Stimulated activated CD4-positive, alpha-beta T cell treated with anti-CD3 and anti-CD28 coated beads, Interleukin-2, amount 100 ng/mL, for 48 hours (primary cell): Measurements from ENCODE around the gene PKP2.
A peak's percentile ranks its signal among the peaks of the same experiment; 100 is the strongest.

ENCODE experiments used
- DNase-seq, 2 donors: peaks; one replicate each; pipeline ENCODE4 v3.0.0-alpha.2; 2020

The PKP2 gene

DNA sequence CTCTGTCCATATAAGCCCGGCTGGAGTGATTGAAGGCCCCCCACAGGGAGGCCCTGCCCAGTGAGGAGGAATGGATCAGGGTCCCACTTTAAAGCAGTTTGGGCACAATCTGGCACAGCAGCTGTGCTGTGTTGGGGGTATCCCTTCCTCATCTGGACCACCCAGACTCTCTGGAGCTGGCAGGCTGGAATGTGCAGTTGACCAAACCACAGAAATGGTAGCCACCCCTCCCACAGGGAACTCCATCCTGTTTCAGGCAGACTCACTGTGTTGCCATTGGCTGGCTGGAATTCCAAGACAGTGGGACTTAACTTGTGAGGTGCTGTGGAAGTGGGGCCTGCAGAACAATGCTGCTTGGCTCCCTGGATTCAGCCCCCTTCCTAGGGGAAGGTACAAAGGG is 87.4 kb downstream of the PKP2 start:
- no peak for DNase-seq

DNA sequence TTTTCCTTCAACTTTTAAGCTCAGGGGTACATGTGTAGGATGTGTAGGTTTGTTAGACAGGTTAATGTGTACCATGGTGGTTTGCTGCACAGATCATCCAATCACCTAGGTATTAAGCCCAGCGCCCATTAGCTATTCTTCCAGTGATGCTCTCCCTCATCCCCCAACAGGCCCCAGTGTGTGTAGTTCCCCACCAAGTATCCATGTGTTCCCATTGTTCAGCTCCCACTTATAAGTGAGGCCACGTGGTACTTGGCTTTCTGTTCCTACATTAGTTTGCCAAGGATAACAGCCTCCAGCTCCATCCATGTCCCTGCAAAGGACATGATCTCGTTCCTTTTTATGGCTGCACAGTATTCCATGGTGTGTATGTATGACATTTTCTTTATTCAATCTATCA is 92.3 kb downstream of the PKP2 start:
- DNase-seq, result no peak

DNA sequence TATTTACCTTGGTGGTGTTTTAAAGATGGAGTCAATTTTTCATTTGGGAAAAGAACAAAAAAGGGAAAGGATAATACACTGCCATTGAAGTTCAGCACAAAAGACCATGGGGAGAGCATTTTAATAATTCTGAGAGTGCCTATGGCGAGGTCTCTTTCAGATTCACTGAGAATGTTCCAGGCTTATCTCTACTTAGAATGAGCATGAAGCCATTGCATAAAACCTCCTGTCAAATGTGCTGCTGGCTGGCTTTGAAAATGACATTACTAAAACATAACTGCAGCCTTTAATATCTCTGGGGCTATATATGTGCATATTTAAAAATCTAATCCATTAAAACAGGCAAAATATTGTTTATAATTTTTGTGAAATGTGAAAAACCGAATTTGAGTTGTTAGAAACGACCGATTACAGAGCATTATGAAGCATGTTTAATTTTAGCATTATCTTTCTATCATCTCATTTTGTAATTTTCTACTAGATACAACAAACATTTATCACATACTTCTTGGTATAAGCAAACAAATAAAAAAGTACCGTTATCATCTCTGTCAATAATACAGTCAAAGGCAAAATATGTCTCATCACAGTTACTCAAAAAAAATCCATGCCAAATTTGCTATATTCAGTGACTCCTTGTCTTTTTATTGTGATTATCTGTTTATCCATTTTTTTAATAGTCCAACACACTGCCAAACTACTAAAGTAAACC is 95.2 kb downstream of the PKP2 start:
- DNase-seq, result no peak

DNA sequence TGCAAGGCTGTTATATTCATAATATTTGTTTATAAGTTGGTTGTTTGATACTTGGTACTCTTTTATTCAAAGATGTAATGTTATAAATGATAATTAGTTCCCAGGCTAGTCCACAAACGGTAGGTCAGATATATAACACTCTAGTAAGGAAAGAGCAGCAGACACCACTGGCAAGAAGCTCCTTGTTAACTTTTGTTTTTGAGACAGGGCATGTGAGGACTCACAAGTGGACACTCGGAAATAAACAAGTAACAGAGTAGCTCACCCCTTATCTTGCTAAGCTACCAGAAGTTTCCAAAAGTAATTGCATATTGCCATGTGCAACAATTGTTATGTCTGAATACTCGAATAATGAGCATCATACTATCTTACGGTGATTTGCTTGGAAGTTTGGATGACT is 102.3 kb downstream of the PKP2 start:
- no peak for DNase-seq

DNA sequence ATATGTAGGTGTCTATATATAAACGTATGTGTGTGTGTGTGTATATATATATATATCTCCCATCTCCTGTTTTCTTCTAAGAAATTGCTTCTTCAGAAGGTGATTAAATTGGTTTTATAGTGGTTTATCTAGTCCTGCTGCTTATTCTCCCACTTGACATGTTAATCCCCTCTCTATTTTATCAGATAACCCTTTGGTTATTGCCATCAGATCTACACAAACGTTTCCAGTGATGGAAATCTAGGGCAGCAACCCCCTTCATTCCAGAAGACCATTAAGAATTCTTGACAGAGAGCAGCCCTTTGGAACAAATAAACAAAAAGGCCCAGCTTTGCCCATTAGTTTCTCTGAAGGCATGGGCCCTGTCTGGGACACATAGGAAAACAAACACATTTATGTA is 106.7 kb downstream of the PKP2 start:
- DNase-seq, result no peak

DNA sequence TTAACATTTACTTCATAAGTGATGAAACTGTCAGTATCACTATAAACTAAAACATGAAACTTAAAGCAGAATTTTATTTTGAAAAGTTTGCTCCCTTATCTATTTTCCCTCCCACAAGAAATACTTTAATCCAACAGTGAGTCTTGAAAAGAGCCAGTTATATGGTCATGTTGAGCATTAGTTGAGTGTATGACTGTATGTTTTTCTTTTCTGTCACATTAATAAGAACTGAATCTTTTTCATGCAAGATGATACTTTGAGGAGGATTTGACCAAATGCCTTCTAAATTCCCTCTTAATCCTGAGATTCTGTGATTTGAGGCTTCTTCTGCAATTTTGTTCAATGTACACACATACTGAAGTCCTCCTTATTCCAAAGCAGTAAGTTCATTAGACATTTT is 107.1 kb downstream of the PKP2 start:
- no peak for DNase-seq

DNA sequence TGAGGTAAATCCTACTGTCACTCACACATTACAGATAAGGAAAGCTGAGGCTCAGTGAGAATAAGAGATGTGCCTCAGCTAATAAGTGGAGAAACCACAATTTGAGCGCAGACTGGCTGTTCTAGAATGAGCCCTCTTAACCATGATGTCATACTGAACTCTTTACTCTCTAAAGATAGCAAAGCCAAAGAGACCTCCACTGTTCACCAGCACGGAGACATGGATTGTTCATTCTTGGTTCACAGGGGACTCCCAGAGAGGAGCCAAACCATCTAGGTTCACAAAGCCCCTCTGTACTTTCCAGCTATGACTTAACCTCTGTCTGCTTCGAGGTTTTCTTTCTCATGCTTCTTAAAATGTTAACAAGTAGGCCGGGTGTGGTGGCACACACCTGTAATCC is 108.2 kb downstream of the PKP2 start:
- DNase-seq, result no peak

DNA sequence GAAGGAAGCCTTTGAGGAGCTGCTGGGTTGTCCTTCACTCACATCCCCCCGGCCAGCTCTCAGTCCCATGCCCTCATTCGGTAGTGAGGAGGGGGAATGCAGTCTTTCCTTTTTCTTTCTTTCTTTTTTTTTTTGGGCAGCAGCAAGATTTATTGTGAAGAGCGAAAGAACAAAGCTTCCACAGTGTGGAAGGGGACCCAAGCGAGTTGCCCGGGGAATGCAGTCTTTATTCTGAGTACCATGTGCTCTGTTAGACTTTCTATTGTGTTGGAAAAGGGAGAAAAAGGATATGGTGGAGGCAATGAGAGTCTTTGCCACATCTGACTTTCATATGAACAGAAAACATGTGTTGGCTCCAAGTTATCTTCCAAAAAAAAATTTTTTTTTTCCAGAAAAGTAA is 111.0 kb downstream of the PKP2 start:
- no peak for DNase-seq

DNA sequence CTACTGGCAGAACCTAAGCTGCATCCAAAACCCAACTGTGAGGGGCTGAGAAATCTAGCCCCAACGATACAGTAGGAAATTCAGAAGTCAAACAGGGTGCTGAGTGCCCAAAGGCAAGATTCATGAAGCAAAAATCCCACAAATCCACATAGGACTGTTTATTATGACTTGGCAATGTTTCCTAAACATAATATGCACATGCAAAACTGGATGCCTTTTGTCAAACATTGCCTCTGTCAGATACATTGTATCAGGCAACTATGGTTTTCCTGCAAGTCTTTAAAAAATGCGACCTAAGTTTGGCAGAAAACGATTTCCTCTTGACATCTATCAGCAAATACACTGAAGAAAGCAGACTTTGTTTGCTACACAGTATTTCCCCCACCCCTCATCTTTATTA is 113.5 kb downstream of the PKP2 start:
- DNase-seq, result no peak

DNA sequence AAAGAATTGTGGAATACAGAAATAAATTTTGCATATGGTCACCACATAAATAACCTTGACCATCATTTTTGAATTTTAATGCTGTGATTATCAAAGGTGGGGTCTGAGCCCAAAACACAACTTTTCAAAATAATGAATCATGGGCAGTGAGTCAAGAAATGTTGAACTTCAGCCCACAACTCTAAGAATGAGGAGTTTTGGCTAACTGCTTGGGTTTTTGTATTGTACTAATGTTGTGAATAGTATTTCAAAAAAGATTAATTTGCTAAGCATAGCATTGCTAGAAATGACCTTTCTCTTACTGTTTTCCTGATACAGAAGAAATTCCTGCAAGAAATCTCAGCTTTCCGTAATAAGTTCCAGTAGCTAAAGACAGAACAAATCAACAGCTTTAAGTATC is 116.5 kb downstream of the PKP2 start:
- no peak for DNase-seq

DNA sequence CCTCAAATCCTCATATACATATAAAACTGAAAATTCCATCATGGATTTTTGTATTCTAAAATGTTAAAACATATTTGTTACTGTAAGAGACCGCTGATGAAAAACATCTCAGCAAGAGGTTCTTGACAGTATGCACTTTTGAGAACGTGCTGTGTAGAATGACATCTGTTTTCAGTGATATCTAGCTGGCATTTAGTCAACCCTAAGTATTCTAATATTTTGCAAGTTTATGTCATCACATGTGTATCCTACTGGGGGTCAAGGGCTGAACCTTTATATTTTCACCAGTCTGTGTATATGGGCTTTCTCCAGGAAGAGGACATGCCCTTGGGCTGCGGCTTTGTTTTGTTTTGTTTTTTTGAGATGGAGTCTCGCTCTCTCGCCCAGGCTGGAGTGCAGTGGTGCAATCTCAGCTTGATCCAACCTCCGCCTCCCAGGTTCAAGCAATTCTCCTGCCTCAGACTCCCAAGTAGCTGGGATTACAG is 118.8 kb downstream of the PKP2 start:
- no peak for DNase-seq

DNA sequence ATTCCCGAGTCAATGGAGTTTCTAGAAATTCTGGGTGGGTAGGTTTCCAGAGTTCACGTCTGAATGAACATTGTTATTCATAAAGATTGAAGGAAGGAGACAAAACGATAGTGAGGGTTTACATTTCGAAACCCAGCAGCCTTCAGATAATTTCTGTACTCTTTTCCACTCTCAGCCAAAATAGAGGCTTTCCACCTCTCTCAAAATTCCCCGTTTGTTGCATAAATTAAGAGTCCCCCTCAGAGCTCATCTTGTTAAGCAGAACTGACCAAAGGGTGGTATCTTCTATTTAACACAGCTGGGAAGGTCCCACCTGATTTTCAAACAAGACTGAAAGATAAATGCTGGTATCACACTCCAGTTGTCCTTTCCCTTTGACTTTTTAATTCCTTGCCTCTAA is 119.4 kb downstream of the PKP2 start:
- no peak for DNase-seq

DNA sequence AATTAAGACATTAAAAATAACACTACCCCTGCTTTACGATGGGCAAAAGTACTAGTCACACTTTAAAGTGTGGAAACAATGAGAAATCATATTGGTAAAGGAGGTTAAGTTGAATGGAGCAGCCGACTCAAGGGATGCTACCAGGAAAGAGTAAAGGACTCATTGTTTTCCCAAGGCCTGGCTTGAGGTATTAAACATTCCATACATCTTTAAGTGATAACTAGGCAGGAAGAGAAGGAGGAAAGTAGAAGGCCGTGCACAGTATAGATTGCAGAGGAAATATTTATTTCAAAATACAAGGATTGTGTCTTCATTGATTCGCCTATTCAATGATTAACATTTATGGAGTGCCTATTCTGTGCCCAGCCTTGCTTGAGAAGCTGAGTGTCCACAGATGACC is 120.3 kb downstream of the PKP2 start:
- no peak for DNase-seq

DNA sequence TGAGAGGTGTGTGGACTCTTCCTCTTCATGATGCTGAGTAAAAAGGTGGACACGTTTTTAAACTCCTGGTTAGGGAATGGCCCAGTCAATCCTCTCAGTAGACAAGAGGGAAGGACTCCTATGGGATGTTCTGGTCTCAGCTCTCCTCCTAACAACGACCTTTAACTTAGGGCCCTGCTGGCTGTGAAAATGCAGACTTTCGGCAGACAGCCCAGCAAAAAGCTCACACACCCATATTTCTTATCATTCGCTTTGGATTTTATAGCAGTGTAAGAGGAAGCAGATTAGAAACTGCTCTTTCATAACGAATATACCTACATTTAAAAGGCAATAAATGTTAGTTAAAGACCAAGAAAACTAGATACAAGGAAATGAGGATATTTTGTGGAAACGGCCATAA is 122.9 kb downstream of the PKP2 start:
- no peak for DNase-seq

DNA sequence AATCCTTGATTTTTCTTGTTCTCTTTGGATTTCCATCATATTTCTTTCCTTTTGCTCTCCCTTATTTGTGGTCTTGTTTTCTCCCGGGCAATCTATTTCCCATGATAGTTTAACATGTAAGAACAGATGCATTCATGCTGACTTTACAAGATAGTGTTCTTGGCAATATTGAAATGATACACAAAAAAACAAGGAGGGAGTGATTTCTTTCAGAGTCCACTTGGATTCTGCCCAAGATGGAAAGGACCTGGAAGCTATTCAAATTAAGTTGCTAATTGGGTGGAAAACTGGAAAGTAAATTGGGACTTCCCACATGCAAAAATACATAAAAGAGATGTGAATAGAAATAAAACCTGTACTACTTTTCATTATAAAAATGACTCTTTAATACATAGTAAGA is 126.4 kb downstream of the PKP2 start:
- no peak for DNase-seq

DNA sequence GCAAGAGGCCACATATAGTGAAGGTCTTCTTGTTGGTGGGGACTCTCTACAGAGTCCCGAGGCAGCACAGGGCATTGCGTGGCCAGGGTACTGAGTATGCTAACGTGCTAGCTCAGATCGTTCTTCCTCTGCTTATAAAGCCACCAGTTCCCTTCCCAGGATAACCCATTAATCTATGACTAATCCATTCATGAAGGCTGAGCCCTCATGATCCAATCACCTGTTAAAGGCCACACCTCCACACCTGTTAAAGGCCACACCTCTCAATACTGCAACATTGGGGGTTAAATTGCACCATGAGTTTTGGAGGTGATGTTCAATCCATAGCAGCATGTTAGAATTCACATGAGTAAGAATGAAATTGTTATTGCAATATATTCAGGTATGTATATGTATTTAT is 128.1 kb downstream of the PKP2 start:
- no peak for DNase-seq

DNA sequence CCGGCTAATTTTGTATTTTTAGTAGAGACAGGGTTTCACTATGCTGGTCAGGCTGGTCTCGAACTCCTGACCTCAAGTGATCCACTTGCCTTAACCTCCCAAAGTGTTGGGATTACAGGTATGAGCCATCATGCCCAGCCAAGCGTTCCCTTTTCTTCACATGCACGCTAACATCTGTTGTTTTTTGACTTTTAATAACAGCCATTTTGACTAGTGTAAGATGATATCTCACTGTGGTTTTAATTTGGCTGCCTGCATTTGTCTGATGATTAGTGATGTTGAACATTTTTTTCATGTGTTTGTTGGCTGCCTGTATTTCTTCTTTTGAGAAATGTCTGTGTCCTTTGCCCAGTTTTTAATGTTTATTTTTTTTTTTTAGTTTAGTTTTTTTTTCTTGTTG is 130.7 kb downstream of the PKP2 start:
- DNase-seq, result no peak

DNA sequence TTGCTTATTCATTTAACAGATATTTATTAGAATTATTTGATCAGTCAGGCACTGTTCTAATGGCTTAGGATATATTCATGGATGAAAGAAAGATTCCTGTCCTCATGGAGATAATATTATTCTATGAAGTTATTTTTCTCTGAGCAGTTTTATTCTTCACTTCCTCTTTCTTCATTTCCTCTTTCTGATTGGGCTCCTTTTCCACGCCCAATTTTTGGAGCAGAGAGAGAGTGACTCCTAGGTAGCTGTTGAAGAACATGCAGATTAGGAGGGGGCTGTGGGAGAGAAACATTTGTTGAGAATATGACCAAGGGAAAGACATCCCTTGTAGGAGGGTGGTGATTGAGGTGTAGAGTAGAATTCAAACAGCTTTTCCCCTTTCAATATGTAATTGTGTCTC is 134.9 kb downstream of the PKP2 start:
- no peak for DNase-seq

DNA sequence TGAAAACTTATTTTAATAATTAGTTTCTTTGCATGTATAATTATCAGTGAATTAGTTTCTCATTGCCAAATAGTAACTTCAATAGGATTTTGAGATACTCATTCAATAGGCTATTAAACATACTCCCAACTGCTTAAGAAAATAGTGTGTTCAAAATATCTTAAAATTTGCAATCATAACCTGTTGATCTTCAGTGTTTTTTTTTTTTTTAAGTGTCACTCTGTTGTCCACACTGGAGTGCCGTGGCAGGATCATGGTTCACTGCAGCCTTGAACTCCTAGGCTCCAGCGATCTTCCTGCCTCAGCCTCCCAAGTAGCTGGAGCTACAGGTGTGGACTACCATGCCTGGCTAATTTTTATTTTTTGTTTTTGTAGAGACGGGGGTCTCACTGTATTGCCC is 139.4 kb downstream of the PKP2 start:
- no peak for DNase-seq

DNA sequence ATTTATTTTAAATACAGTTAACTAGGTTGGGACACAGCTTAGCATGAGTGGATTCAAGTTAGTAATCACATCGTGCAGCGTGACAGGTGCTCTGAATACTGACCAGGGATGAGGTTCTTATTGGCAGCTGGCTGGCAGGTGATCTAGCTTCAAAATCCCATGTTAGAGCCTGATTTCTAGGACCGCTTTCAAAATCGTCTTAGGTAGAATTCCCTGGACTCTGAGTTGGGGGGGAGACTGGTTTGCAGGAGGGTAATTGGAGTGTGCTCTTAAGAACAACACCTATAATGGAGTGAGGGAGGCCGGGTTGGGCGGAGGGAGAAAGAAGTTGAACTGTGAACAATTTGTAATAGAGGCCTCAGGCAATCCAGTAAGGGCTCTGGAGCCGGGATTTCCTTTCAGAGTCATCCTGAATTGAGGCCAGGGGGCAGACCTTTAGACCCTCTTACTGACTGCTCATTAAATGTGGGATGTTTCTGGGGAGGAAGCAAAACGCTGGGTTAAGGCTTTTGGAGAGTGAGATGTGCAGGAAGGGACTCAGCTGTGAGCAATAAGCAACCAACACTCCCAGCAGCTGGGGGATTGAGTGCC is 140.0 kb downstream of the PKP2 start:
- no peak for DNase-seq

DNA sequence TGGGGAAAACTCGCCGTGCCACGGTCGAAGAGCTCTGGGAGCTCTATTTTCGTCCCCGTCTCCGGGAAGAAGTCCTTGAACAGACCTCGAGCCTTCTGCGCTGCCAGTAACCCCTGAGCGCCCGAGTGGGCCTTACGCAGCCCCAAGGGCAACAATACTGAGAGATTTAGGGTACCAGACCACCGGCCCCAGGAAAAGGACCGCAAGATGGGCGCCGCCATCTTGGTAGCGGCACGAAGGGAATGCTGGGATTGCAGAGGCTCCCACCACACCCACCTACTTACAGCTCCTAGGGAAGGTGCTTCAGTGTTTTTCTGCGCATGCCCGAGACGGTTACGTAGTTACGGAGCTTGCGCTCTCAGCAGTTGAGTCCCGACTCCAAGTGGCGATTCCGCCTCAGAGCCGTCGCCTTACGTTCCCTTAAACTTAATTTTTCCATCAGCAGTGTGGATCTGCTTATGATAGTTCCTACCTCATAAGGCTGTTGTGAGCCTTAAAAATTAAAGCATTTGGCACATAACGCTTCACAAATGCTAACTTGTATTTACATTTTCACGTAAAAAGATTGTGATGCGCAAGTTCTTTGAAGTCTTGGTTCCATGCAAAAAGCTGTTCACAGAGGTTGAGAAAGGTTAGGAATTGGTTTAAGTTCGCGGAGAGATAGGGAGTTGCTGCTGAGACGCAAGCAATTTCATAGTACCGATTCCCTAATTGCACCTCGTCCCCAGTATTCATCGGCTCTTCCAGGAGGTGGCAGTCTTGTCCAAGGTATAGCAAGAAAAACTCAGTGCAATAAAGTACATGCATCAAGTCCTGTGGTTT is 140.7 kb downstream of the PKP2 start, which contains the start of gene YARS2:
Gene YARS2 (minus strand): TSS at position 244 of the 822 bp plus-strand sequence. CDS start 23 bp downstream, at position 221.
- DNase-seq, result peak; percentile 80 to 83

DNA sequence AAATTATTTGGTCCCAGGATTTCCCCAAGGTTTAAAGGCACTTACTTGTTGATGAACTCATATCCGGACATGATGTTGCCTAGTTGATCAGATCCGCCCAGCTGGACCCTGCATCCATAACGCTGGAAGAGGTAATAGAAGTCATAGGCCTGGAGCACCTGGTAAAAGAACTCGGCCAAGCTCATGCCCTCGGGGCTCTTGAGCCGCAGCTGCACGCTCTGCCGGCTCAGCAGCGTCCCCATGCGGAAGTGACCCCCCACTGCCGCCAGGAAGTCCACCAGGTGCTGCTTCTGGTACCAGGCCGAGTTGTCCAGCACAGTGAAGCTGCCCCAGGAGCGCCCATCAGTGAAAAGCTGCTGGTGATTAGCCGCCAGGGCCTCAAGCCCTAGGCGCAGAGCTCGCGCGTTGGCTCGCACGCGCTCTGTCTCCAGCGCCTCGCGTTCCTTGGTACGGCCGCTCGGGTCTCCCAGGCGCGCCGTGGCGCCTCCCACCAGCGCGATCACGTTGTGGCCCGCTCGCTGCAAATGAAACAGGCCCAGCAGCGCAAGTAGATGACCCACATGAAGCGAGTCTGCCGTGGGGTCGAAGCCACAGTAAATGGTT is 141.4 kb downstream of the PKP2 start:
- DNase-seq, result peak; percentile 61 to 64

DNA sequence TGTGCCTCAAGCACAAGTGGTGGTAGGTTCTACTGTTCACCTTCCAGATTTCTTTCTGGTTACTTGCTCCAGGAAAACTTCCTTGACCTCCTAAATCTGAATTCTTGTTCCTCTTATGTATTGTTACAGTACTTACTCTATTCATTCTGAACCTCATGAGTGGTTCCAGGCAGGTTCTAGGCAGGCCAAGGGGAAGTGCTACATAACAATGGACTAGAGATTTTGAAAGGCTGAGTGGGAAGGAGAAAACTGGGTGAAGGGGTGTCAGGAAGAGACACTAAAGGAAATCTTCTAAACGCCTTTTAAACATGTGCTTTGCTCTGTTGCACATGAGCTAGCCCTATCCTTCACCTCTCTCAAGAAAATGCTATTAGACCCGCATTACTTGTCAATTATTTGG is 142.5 kb downstream of the PKP2 start:
- DNase-seq, result no peak

DNA sequence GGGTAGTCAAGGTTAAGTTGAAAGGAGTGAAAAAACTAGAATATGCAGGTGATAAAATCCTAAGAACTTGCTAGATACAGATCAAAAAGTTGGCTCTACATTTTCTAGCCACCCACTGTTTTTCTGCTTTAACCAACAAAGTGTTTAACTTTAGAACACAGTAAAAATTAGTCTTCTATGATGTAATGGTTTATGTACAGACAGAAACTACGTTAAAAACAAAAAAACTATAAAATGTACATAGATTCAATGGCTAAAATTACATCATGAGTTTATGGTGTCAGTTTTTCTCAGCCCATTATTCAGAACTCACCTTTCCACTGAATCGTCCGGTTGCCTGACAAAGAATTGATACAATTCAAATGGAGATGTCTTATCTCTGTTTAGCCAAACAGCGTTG is 143.0 kb downstream of the PKP2 start:
- no peak for DNase-seq
